ENCODE results near the gene HRK. TPM values are rescaled to one million over a fixed set of nuclear protein-coding genes. Genes with fewer than 3 reads are reported as not detected.

HRK gene
- total and polyA plus RNA-seq, 2 of the 13 experiments (the other 11 are each of a cell fraction or from before 2014, with no cell fraction given): 0.02 TPM; not detected in 1

DNA sequence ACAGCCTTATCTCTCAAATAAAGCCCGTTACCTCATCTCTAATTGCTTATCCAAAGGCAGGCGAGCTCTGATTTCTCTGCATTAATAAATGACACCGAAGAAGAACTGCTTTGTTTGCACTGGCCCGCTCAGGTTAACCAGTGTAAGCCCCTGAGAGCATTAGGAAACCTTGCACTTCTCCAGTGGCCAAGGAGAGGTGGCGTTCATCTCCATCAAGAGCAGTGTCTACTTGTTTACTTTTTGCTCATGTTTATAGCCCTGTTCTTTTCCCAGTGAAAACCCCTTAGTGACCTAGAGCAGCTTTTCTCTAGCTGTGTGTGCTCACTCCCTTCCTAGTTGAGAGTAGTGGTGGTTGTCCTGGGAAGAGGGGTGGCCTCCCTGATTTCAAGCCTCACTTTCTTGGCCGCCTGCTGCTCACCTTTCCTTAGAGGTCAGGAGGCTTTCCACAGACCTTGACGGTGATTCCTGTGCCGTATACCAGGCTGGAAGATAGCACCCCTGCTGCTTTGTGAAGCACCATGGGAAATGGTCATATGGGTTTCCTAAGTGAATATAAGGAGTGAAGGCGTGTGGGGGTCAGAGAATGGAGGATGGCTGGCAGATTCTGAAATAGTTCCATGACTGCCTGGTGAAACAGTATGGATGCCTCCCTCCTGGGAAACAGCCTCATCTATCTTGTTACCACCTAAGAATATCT lies 46.2 kb upstream of the HRK start:
- Histone ChIP-seq H3K27me3 (ENCODE audit: control insufficient read depth in 1 of 2, insufficient read depth in 2 of 2, low read length in 2 of 2) (no peaks in the 10 kb centered on the region), H3K4me1 (ENCODE audit: insufficient read depth, low read length) (peaks cover 17% of the 10 kb centered on the region), H3K27ac (ENCODE audit: extremely low read length, insufficient read depth, low read length) (no peak overlapping the region), H2AFZ (ENCODE audit: low read length) (no peak overlapping the region), H3K9ac (ENCODE audit: insufficient read depth, low read depth, low read length) (no peak overlapping the region), H3K4me3 (replicated peaks in 1 of 3; ENCODE audit: insufficient read depth in 1 of 3, low read depth in 2 of 3, low read length in 3 of 3) (no peak overlapping the region), H3K79me2 (ENCODE audit: insufficient read depth, low read length) (no peaks in the 10 kb centered on the region), H4K20me1 (ENCODE audit: insufficient read depth, low read length) (no peaks in the 10 kb centered on the region), H3K9me3 (ENCODE audit: low read length) (no peaks in the 10 kb centered on the region), H3K4me2 (ENCODE audit: low read depth, low read length) (no peak overlapping the region), H3K36me3 (replicated peaks in 1 of 2; ENCODE audit: control insufficient read depth in 1 of 2, insufficient read depth in 2 of 2, low read length in 2 of 2) (peaks cover 2 to 14% of the 10 kb centered on the region in 2 experiments; a peak in 3 of 5 replicates)
- ChIA-PET CTCF (ENCODE audit: low intra/inter-chr PET ratio, low total read pairs) (no interaction called here), POLR2A (no interaction called here)
- no TSS peak for BruUV-seq (replicated peaks)
- intact Hi-C loops (cut with micrococcal nuclease; ENCODE audit: unreplicated experiment): no loop called here
- WGBS (ENCODE audit: low lambda C conversion rate): 86% methylated on average over 9 of the region's 9 CpGs
- no peak for FAIRE-seq
- in situ Hi-C loops (cut with HindIII; ENCODE audit: extremely low pct_ligation_motif_present, low pct_unique_long_range_greater_than_20kb): no loop called here
- no peak for ATAC-seq
- no peak for DNase-seq (ENCODE audit: low spot score)
- TF ChIP-seq TCF7L2 (IDR thresholded peaks at IDR 0.05; ENCODE audit: low read depth, low read length): no peak
- no peak for TF ChIP-seq ZNF431 (CRISPR knock-in tag; IDR thresholded peaks at IDR 0.05; ENCODE audit: borderline replicate concordance, low read depth)
- TF ChIP-seq, protein P1, sequence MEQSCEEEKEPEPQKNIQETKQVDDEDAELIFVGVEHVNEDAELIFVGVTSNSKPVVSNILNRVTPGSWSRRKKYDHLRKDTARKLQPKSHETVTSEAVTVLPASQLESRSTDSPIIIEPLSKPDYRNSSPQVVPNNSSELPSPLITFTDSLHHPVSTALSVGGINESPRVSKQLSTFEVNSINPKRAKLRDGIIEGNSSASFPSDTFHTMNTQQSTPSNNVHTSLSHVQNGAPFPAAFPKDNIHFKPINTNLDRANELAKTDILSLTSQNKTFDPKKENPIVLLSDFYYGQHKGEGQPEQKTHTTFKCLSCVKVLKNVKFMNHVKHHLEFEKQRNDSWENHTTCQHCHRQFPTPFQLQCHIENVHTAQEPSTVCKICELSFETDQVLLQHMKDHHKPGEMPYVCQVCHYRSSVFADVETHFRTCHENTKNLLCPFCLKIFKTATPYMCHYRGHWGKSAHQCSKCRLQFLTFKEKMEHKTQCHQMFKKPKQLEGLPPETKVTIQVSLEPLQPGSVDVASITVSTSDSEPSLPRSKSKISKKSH (CRISPR knock-in tag; IDR thresholded peaks at IDR 0.05; ENCODE audit: borderline replicate concordance): no peak
- no peak for TF ChIP-seq SIX1 (CRISPR knock-in tag; IDR thresholded peaks at IDR 0.05; ENCODE audit: borderline replicate concordance)
- TF ChIP-seq, protein P2, sequence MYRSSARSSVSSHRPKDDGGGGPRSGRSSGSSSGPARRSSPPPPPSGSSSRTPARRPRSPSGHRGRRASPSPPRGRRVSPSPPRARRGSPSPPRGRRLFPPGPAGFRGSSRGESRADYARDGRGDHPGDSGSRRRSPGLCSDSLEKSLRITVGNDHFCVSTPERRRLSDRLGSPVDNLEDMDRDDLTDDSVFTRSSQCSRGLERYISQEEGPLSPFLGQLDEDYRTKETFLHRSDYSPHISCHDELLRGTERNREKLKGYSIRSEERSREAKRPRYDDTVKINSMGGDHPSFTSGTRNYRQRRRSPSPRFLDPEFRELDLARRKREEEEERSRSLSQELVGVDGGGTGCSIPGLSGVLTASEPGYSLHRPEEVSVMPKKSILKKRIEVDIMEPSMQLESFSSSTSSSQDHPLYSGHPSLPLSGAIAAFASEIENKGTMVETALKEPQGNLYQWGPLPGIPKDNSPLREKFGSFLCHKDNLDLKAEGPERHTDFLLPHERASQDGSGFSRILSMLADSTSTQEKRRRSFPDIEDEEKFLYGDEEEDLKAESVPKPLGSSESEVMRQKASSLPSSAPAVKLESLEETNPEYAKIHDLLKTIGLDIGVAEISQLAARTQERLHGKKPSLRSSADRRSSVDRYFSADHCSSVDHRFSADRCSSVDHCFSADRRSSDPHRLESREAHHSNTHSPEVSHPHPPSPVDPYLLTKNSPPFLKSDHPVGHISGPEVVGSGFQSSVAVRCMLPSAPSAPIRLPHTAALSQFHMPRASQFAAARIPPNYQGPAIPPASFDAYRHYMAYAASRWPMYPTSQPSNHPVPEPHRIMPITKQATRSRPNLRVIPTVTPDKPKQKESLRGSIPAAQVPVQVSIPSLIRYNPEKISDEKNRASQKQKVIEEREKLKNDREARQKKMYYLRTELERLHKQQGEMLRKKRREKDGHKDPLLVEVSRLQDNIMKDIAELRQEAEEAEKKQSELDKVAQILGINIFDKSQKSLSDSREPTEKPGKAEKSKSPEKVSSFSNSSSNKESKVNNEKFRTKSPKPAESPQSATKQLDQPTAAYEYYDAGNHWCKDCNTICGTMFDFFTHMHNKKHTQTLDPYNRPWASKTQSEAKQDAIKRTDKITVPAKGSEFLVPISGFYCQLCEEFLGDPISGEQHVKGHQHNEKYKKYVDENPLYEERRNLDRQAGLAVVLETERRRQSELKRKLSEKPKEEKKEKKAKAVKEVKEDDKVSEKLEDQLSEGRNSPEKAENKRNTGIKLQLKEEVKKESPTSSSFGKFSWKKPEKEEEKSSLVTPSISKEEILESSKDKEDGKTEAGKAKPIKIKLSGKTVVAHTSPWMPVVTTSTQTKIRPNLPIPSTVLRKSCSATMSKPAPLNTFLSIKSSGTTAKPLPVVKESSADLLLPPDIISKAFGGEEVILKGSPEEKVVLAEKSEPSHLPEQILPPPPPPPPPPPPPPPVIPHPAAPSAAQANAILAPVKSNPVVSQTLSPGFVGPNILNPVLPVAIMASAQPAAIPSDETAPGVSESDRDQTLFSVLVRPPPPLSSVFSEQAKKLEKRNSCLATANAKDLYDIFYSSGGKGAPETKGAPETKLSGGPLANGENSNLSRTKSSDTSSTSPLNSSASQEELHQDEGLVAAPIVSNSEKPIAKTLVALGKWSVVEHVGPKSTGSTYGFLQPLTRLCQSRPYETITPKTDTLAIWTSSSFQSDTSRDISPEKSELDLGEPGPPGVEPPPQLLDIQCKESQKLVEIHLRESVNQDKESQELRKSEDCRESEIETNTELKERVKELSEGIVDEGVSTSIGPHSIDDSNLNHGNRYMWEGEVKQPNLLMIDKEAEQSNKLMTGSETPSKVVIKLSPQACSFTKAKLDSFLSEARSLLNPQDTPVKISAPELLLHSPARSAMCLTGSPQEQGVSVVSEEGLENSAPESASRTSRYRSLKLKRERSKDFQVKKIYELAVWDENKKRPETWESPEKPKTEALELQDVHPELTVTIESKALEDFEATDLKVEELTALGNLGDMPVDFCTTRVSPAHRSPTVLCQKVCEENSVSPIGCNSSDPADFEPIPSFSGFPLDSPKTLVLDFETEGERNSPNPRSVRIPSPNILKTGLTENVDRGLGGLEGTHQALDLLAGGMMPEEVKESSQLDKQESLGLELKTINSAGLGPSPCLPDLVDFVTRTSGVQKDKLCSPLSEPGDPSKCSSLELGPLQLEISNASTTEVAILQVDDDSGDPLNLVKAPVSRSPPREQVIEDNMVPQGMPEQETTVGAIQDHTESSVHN (CRISPR knock-in tag; IDR thresholded peaks at IDR 0.05): no peak
- TF ChIP-seq ZNF558 (CRISPR knock-in tag; IDR thresholded peaks at IDR 0.05; ENCODE audit: borderline replicate concordance): no peak
- no peak for TF ChIP-seq ZNF430 (CRISPR knock-in tag; IDR thresholded peaks at IDR 0.05)
